ENCODE data around the gene SLC26A5. TPM values are rescaled to one million over a fixed set of nuclear protein-coding genes. Genes with fewer than 3 reads are reported as not detected.

SLC26A5 gene
- total and polyA plus RNA-seq, 11 donors = not detected

DNA sequence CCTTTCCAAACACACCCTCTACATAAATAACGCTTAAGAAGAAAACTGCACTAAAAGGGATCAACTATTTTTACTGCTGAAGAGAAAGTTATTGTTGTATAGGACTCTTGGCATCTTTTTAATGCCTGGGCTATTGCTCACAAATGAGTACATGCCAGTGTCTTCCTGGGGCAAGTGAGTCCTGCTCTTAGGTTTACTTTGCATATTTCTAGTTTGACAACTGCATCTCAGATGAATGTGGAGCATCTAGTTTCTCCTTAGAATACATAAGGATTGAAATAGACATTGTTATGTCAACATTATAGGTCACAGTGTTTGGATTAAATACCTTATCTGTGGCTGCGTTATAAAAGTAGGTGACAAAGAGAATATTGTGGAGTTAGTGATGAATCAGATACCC, 54.0 kb downstream of the SLC26A5 start:
- no peaks in the 10 kb centered on the region for H3K4me1 ChIP-seq
- no peak overlapping the region for H3K4me3 ChIP-seq
- ATAC-seq = no peak
- H3K9me3 ChIP-seq = no peaks in the 10 kb centered on the region
- no peaks in the 10 kb centered on the region for H3K36me3 ChIP-seq
- intact Hi-C loops (cut with DNase I) = no loop called here
- DNase-seq = no peak
- no peaks in the 10 kb centered on the region for H3K27me3 ChIP-seq
- 77 to 89% (median 82%) methylated on average over 2 of the region's 2 CpGs for WGBS, 4 donors
- H3K27ac ChIP-seq = no peak overlapping the region
- TF ChIP-seq, protein P1, sequence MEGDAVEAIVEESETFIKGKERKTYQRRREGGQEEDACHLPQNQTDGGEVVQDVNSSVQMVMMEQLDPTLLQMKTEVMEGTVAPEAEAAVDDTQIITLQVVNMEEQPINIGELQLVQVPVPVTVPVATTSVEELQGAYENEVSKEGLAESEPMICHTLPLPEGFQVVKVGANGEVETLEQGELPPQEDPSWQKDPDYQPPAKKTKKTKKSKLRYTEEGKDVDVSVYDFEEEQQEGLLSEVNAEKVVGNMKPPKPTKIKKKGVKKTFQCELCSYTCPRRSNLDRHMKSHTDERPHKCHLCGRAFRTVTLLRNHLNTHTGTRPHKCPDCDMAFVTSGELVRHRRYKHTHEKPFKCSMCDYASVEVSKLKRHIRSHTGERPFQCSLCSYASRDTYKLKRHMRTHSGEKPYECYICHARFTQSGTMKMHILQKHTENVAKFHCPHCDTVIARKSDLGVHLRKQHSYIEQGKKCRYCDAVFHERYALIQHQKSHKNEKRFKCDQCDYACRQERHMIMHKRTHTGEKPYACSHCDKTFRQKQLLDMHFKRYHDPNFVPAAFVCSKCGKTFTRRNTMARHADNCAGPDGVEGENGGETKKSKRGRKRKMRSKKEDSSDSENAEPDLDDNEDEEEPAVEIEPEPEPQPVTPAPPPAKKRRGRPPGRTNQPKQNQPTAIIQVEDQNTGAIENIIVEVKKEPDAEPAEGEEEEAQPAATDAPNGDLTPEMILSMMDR (IDR thresholded peaks at IDR 0.05) = no peak
- no peak for TF ChIP-seq POLR2A (IDR thresholded peaks at IDR 0.05)

DNA sequence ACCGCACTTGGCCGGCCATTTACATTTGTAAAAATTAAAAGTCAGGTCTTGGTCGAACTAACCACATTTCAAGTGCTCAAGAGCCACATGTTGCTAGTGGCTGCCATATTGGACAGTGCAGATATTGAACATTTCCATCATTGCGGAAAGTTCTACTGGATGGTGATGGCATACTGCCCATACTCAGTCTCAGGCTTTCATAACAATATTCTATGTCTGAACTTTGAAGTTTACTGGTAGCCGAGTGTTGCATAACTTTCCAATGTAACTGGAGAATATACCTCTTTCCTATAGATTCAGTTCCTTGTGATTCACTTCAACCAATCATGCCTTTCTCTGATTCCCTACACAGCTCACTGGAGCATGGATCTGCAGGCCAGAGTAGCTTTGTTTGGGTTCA, 54.9 kb downstream of the SLC26A5 start:
- no peaks in the 10 kb centered on the region for H3K36me3 ChIP-seq
- no peak for DNase-seq
- H3K9me3 ChIP-seq = no peaks in the 10 kb centered on the region
- 92 to 94% (median 93%) methylated on average over 5 of the region's 5 CpGs for WGBS, 4 donors
- ATAC-seq = no peak
- intact Hi-C loops (cut with DNase I) = no loop called here
- H3K4me1 ChIP-seq = no peaks in the 10 kb centered on the region
- H3K4me3 ChIP-seq = no peak overlapping the region
- TF ChIP-seq, protein P1 (IDR thresholded peaks at IDR 0.05) = no peak
- TF ChIP-seq POLR2A (IDR thresholded peaks at IDR 0.05) = no peak
- no peaks in the 10 kb centered on the region for H3K27me3 ChIP-seq
- no peak overlapping the region for H3K27ac ChIP-seq

GRCh38 chr7:103389263-103389662, 56.7 kb downstream of the SLC26A5 start:
- no peaks in the 10 kb centered on the region for H3K36me3 ChIP-seq
- TF ChIP-seq, protein P1 (IDR thresholded peaks at IDR 0.05) = no peak
- TF ChIP-seq POLR2A (IDR thresholded peaks at IDR 0.05) = no peak
- peaks cover 0 to 3% (median 0%) of the 10 kb centered on the region in 9 donors for H3K27me3 ChIP-seq
- no peak overlapping the region for H3K4me3 ChIP-seq
- ATAC-seq = no peak
- H3K9me3 ChIP-seq = no peaks in the 10 kb centered on the region
- DNase-seq = no peak
- WGBS, 4 donors = 78 to 82% (median 81%) methylated on average over 3 of the region's 3 CpGs
- no peak overlapping the region for H3K27ac ChIP-seq
- intact Hi-C loops (cut with DNase I) = no loop called here
- no peaks in the 10 kb centered on the region for H3K4me1 ChIP-seq

DNA sequence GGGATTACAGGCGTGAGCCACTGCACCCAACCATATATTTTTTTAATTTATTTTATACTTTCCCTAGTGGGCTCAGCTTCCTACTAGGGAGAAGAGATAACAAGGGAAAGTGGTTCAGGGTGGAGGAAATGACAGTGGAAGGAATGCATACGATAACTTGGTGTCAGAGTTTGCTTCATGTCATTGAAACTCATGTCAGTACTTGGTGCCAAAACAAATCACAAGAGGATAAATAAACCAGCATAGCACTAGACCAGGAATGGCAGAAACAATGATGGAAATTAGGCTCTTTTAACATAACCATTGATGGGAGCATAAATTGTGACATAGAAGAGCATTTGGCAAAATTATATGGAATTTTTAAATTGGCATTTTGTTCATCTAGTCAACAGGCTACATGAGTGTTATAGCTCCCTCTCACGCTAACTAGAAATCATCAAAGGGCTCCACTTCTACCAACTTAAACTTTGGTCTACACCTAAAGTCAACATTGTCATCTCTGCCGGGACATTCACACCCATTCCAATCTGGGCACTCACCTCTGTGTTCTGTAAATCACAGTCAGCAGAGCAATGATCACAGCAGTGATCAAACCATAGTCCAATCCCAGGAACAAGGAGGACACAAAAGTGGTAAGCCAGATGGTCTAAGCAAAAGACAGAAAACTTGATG, 57.4 kb downstream of the SLC26A5 start:
- ATAC-seq (no peak), DNase-seq (no peak)
- intact Hi-C loops (cut with DNase I) = no loop called here
- no peaks in the 10 kb centered on the region for H3K36me3 ChIP-seq
- H3K27ac ChIP-seq = no peak overlapping the region
- H3K9me3 ChIP-seq = no peaks in the 10 kb centered on the region
- H3K4me1 ChIP-seq = no peaks in the 10 kb centered on the region
- 53 to 62% (median 58%) methylated on average over 4 of the region's 4 CpGs for WGBS, 4 donors
- no peak overlapping the region for H3K4me3 ChIP-seq
- TF ChIP-seq, protein P1 (IDR thresholded peaks at IDR 0.05) = no peak
- TF ChIP-seq POLR2A (IDR thresholded peaks at IDR 0.05) = no peak
- peaks cover 0 to 3% (median 0%) of the 10 kb centered on the region in 9 donors for H3K27me3 ChIP-seq
